WTC11 (cell line): ENCODE data around the gene TCAIM. TPM values are rescaled to one million over a fixed set of nuclear protein-coding genes. Genes with fewer than 3 reads are reported as not detected.

Experiments used
- ATAC-seq: fragments of 200-7000 bp; cut with Tn5 transposase; 2 replicates; pipeline ENCODE4 v1.10.0; 2021; ENCODE audit warnings: mild to moderate bottlenecking, moderate library complexity
- CTCF ChIA-PET: fragments of 300-600 bp; sonication (Branson Sonifier 250); formaldehyde crosslinking; loops from one replicate; lab custom pipeline; 2021; ENCODE audit warnings: antibody characterized with exemption; lab: Charles Lee
- POLR2A ChIA-PET: fragments of 350-600 bp; sonication (Branson Sonifier 250); formaldehyde crosslinking; loops from one replicate; lab custom pipeline; 2021; ENCODE audit warnings: antibody characterized with exemption; lab: Charles Lee
- DNase-seq: peaks from one replicate; pipeline ENCODE4 v3.0.0; 2021; ENCODE audit warnings: low spot score
- H3K27ac Mint-ChIP-seq: 2 replicates; pipeline ENCODE4 v1.8.0; 2021; ENCODE audit warnings: mixed read lengths
- H3K27me3 Mint-ChIP-seq: 2 replicates; pipeline ENCODE4 v1.8.0; 2021; ENCODE audit warnings: low read depth, mild to moderate bottlenecking, moderate library complexity, mixed read lengths
- H3K36me3 Mint-ChIP-seq: 2 replicates; pipeline ENCODE4 v1.8.0; 2021; ENCODE audit warnings: mixed read lengths
- H3K4me1 Mint-ChIP-seq: 2 replicates; pipeline ENCODE4 v1.8.0; 2022; ENCODE audit warnings: mixed read lengths
- H3K4me3 Mint-ChIP-seq: 2 replicates; pipeline ENCODE4 v1.8.0; 2021; ENCODE audit warnings: mild to moderate bottlenecking, moderate library complexity, mixed read lengths
- H3K9me3 Mint-ChIP-seq: 2 replicates; pipeline ENCODE4 v1.8.0; 2021; ENCODE audit warnings: mixed read lengths
- ATF3 ChIP-seq: sonication (generic); formaldehyde crosslinking; conservative IDR thresholded peaks from 2 replicates; pipeline ENCODE4 v1.8.1; 2022; ENCODE audit warnings: mild to moderate bottlenecking, missing genetic modification reagents
- ATF6 ChIP-seq: sonication (generic); formaldehyde crosslinking; IDR thresholded peaks from 2 replicates; pipeline ENCODE4 v1.8.1; 2023; ENCODE audit warnings: mild to moderate bottlenecking, missing genetic modification reagents
- CDX4 ChIP-seq: fragments of 250-450 bp; sonication (Bioruptor Pico); IDR thresholded peaks from 2 replicates; pipeline ENCODE4 v1.9.0; 2021; ENCODE audit warnings: moderate library complexity, mild to moderate bottlenecking, inconsistent platforms, borderline replicate concordance
- CREB1 ChIP-seq: sonication (generic); formaldehyde crosslinking; IDR thresholded peaks from 2 replicates; pipeline ENCODE4 v1.8.0; 2023; ENCODE audit warnings: mild to moderate bottlenecking, missing genetic modification reagents
- E2F4 ChIP-seq: sonication (generic); formaldehyde crosslinking; IDR thresholded peaks from 2 replicates; pipeline ENCODE4 v1.8.1; 2022; ENCODE audit warnings: low read depth, mild to moderate bottlenecking, moderate library complexity, missing genetic modification reagents, borderline replicate concordance
- EMX1 ChIP-seq: fragments of 250-450 bp; sonication (Bioruptor Pico); IDR thresholded peaks from 2 replicates; pipeline ENCODE4 v1.8.0; 2021; ENCODE audit warnings: mild to moderate bottlenecking
- ETV6 ChIP-seq: sonication (generic); formaldehyde crosslinking; IDR thresholded peaks from 2 replicates; pipeline ENCODE4 v1.8.1; 2022; ENCODE audit warnings: mild to moderate bottlenecking, missing genetic modification reagents
- FOXP1 ChIP-seq: sonication (generic); formaldehyde crosslinking; IDR thresholded peaks from 2 replicates; pipeline ENCODE4 v1.8.0; 2022; ENCODE audit warnings: missing genetic modification reagents, mild to moderate bottlenecking, moderate library complexity, borderline replicate concordance
- GRHL2 ChIP-seq: fragments of 250-450 bp; sonication (Bioruptor Pico); IDR thresholded peaks from 2 replicates; pipeline ENCODE4 v1.8.0; 2022; ENCODE audit warnings: mild to moderate bottlenecking, moderate library complexity; ENCODE audit not compliant: insufficient replicate concordance, severe bottlenecking
- HMGXB4 ChIP-seq: sonication (generic); formaldehyde crosslinking; IDR thresholded peaks from 2 replicates; pipeline ENCODE4 v1.8.1; 2023; ENCODE audit warnings: mild to moderate bottlenecking, moderate library complexity, missing genetic modification reagents
- JAZF1 ChIP-seq: fragments of 250-450 bp; sonication (Bioruptor Pico); IDR thresholded peaks from 2 replicates; pipeline ENCODE4 v1.9.0; 2021; ENCODE audit warnings: moderate library complexity, mild to moderate bottlenecking, inconsistent platforms
- MAX ChIP-seq: sonication (generic); formaldehyde crosslinking; IDR thresholded peaks from 2 replicates; pipeline ENCODE4 v1.8.0; 2022; ENCODE audit warnings: mild to moderate bottlenecking, missing genetic modification reagents
- MYBL2 ChIP-seq: sonication (generic); formaldehyde crosslinking; IDR thresholded peaks from 2 replicates; pipeline ENCODE4 v1.8.1; 2023; ENCODE audit warnings: mild to moderate bottlenecking, moderate library complexity, missing genetic modification reagents
- PRDM15 ChIP-seq: sonication (generic); formaldehyde crosslinking; IDR thresholded peaks from 2 replicates; pipeline ENCODE4 v1.8.0; 2022; ENCODE audit warnings: missing genetic modification reagents
- RELA ChIP-seq: sonication (generic); formaldehyde crosslinking; IDR thresholded peaks from 2 replicates; pipeline ENCODE4 v1.8.1; 2022; ENCODE audit warnings: missing genetic modification reagents, mild to moderate bottlenecking, borderline replicate concordance
- TEAD4 ChIP-seq: sonication (generic); formaldehyde crosslinking; IDR thresholded peaks from 2 replicates; pipeline ENCODE4 v1.8.0; 2022; ENCODE audit warnings: mild to moderate bottlenecking, missing genetic modification reagents
- USF2 ChIP-seq: sonication (generic); formaldehyde crosslinking; IDR thresholded peaks from 2 replicates; pipeline ENCODE4 v1.8.1; 2023; ENCODE audit warnings: mild to moderate bottlenecking, missing genetic modification reagents, moderate library complexity
- ZBTB21 ChIP-seq: sonication (generic); formaldehyde crosslinking; IDR thresholded peaks from 2 replicates; pipeline ENCODE4 v1.8.1; 2023; ENCODE audit warnings: mild to moderate bottlenecking, missing genetic modification reagents, borderline replicate concordance
- ZBTB43 ChIP-seq: sonication (generic); formaldehyde crosslinking; IDR thresholded peaks from 2 replicates; pipeline ENCODE4 v1.8.1; 2023; ENCODE audit warnings: mild to moderate bottlenecking, missing genetic modification reagents
- ZNF671 ChIP-seq: fragments of 250-450 bp; sonication (Bioruptor Pico); IDR thresholded peaks from 2 replicates; pipeline ENCODE4 v1.8.0; 2021; ENCODE audit warnings: mild to moderate bottlenecking
- total RNA-seq: library from RNA; stranded (reverse); gene quantifications from 3 replicates; pipeline ENCODE4 v1.2.3, GENCODE V29; 2021

The TCAIM gene
- total RNA-seq, 1 experiment from 2014 or later: 18.9 TPM

GRCh38 chr3:44324584-44324983 is 14.0 kb upstream of the TCAIM start:
- POLR2A ChIA-PET: no interaction called here
- Mint-ChIP-seq H3K4me3 (no peak overlapping the region), H3K27me3 (peaks cover 4% of the 10 kb centered on the region; the same call in 1 of the 2 replicates), H3K36me3 (no peaks in the 10 kb centered on the region), H3K27ac (no peak overlapping the region), H3K4me1 (no peaks in the 10 kb centered on the region), H3K9me3 (no peaks in the 10 kb centered on the region)
- DNase-seq (no peak), ATAC-seq (no peak)
- TF ChIP-seq CREB1 (CRISPR knock-in tag) (no peak), MAX (no peak), TEAD4 (no peak), USF2 (CRISPR knock-in tag) (no peak), ZBTB21 (CRISPR knock-in tag) (no peak), E2F4 (CRISPR knock-in tag) (no peak), CDX4 (no peak), ZNF671 (CRISPR knock-in tag) (no peak), HMGXB4 (CRISPR knock-in tag) (no peak), GRHL2 (CRISPR knock-in tag) (no peak), PRDM15 (CRISPR knock-in tag) (no peak), ZBTB43 (CRISPR knock-in tag) (no peak), EMX1 (CRISPR knock-in tag) (no peak), FOXP1 (no peak), ETV6 (CRISPR knock-in tag) (no peak), RELA (no peak)
- CTCF ChIA-PET: no interaction called here

GRCh38 chr3:44326019-44326418 is 12.5 kb upstream of the TCAIM start:
- no peaks in the 10 kb centered on the region for H3K36me3 Mint-ChIP-seq
- no peak for TF ChIP-seq ATF6 (CRISPR knock-in tag)
- TF ChIP-seq HMGXB4 (CRISPR knock-in tag): no peak
- no peak for TF ChIP-seq USF2 (CRISPR knock-in tag)
- TF ChIP-seq ATF3: no peak
- no peak for TF ChIP-seq JAZF1 (CRISPR knock-in tag)
- TF ChIP-seq MYBL2 (CRISPR knock-in tag): no peak
- TF ChIP-seq, all 79 proteins: peak for 0
- Mint-ChIP-seq H3K27ac (no peak overlapping the region), H3K4me1 (peaks cover 4% of the 10 kb centered on the region; the same call in 1 of the 2 replicates), H3K9me3 (no peaks in the 10 kb centered on the region), H3K27me3 (peaks cover 4% of the 10 kb centered on the region; the same call in 1 of the 2 replicates), H3K4me3 (no peak overlapping the region)
- ChIA-PET CTCF (no interaction called here), POLR2A (no interaction called here)
- ATAC-seq: no peak
- no peak for DNase-seq
